Liver (tissue), 3 donors: ENCODE data around the gene RBM20.

Experiments used
- RAD21 ChIP-seq, 2 donors: IDR thresholded peaks; 2 replicates each; pipeline ENCODE4 v1.6.1; 2016; ENCODE audit warnings: antibody characterized with exemption in 2 of 2, mild to moderate bottlenecking in 2 of 2
- TF ChIP-seq, protein P1 (sequence below): fragments of 150-350 bp; IDR thresholded peaks from 2 replicates; pipeline ENCODE4 v1.5.1; 2017; ENCODE audit warnings: improper control_type of control experiment, low read depth, low read length; ENCODE audit not compliant: missing input control
- donor health status: healthy.
- donor health status: healthy.

DNA sequence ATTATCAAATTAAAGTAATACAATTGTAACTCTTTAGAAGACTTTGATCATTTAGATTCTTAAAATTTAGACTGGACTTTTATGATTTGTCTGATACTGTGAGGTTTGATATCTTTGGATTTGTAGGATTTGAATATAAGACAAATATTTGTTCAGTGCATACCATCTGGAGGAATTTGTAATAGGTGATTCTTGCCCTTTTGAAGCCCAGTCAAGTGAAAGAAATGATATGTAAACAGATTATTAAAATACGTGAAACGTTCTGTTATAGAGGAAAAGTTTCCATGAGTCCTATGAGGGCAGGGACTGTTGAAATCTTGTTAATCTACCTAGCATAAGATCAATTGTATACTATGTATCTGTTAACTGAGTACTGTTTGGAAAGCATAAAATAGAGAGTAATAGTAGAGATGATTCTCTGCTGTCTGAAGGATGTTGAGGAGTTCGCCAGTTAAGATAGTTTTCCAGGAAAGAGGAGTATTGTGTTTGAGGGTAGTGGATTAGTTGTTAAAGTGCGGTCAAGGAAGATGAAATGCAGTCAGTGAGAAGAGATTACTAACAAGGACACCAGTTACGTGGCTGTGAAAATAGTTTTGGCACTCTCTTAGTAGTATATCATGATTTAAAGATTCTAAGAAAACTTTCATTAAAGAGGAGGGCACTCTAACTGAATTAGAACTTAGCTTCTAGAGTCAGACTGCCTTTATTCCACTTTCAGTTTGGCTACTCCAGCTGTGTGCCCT, 242.0 kb downstream of the RBM20 start:
- TF ChIP-seq RAD21 (IDR thresholded peaks at IDR 0.05): no peak
- TF ChIP-seq, protein P1, sequence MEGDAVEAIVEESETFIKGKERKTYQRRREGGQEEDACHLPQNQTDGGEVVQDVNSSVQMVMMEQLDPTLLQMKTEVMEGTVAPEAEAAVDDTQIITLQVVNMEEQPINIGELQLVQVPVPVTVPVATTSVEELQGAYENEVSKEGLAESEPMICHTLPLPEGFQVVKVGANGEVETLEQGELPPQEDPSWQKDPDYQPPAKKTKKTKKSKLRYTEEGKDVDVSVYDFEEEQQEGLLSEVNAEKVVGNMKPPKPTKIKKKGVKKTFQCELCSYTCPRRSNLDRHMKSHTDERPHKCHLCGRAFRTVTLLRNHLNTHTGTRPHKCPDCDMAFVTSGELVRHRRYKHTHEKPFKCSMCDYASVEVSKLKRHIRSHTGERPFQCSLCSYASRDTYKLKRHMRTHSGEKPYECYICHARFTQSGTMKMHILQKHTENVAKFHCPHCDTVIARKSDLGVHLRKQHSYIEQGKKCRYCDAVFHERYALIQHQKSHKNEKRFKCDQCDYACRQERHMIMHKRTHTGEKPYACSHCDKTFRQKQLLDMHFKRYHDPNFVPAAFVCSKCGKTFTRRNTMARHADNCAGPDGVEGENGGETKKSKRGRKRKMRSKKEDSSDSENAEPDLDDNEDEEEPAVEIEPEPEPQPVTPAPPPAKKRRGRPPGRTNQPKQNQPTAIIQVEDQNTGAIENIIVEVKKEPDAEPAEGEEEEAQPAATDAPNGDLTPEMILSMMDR: no peak
